ENCODE data around the gene NAMPT.

Gene NAMPT

DNA sequence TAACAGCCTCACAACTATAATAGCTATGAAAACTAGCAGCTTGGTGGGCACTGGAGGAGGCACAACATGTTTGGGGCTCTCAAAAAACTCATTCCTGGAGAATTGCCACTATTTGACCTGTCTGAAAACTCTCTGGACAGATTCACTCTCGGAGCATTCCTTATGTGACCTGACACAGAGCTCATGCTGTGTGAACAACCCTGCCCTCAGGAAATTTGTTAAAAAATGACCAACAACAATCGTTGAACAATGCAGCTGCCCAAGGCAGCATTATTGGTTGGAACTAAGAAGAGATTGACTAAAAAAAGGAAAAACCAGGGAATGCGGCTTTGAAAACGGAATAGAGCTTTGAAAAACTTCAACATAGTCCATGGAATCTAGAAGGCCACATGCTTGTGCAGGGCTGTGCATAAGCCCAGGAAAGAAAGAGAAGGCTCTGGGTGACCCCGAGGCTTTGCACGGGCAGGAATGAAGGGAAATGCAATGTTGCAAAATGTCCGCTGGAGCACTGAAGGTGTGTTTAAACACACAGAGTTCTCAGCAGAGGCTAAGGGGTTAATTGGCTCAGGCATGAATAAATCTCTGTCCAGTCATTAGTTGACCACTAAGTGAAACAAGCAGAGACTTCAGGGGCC lies 52.8 kb downstream of the NAMPT start:
- TF ChIP-seq ZFX (IDR thresholded peaks at IDR 0.05; ENCODE audit: borderline replicate concordance), result no peak
- TF ChIP-seq, protein P1, sequence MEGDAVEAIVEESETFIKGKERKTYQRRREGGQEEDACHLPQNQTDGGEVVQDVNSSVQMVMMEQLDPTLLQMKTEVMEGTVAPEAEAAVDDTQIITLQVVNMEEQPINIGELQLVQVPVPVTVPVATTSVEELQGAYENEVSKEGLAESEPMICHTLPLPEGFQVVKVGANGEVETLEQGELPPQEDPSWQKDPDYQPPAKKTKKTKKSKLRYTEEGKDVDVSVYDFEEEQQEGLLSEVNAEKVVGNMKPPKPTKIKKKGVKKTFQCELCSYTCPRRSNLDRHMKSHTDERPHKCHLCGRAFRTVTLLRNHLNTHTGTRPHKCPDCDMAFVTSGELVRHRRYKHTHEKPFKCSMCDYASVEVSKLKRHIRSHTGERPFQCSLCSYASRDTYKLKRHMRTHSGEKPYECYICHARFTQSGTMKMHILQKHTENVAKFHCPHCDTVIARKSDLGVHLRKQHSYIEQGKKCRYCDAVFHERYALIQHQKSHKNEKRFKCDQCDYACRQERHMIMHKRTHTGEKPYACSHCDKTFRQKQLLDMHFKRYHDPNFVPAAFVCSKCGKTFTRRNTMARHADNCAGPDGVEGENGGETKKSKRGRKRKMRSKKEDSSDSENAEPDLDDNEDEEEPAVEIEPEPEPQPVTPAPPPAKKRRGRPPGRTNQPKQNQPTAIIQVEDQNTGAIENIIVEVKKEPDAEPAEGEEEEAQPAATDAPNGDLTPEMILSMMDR (IDR thresholded peaks at IDR 0.05), result no peak
- no peak overlapping the region for H3K27ac ChIP-seq

DNA sequence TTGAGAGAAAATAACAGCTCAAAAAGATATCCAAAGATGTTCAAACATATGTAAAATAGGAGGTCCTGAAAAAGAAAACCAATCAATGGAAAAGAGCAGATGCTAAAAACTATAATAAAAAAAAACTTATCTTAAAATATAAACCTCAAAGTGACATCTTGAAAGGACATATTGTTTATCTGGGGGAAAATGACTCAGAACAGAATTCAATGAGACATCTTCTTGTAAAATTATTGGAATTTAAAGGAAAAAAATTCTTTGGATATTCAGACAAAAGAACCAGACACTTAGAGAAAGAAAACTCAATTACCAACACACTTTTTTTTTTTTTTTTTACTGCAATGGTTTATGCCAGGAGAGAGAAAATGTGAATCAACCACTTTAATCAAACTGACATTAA lies 58.9 kb downstream of the NAMPT start:
- TF ChIP-seq ZFX (IDR thresholded peaks at IDR 0.05; ENCODE audit: borderline replicate concordance), result no peak
- TF ChIP-seq, protein P1 (IDR thresholded peaks at IDR 0.05), result no peak
- H3K27ac ChIP-seq, result no peak overlapping the region

DNA sequence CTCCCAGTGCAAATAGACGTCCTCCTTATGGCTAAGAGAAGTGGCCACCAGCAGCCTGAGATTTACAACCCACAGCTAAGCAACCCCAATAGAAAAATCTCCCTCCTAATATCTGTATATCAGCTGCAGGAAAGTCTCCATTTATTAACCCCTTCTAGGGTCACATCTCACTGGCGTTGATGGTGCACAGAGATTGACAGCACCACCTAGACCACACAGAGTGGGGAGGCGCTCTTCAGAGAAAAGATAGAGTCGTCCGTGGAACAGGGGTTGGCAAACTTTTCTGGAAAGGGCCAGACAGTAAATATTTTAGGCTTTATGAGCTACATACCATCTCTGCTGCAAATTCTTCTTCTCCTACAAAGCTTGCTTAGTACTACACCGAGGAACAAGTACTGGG lies 60.0 kb downstream of the NAMPT start:
- TF ChIP-seq, protein P1 (IDR thresholded peaks at IDR 0.05), result no peak
- no peak overlapping the region for H3K27ac ChIP-seq

DNA sequence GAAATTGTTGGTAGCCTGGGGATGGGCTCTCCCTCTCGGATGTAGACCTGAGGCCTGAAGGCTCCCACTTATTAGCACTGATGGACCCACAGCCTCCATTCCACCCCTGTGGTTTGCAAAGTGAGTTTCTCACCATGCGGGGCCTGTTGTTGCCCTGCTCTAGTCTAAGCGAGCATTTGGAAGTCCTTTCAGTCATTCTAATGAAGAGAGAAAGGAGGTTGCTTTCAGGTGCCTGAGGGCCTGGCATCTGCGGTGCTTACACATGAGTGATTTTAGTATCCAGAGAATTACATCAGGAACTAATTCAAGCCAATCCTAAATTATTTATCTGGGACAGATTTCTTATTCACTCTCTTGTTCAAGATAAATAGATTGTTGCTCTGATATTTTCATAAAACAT lies 61.6 kb downstream of the NAMPT start:
- peak overlapping the region; percentile 52 for H3K27ac ChIP-seq
- TF ChIP-seq, protein P1 (IDR thresholded peaks at IDR 0.05), result no peak
- TF ChIP-seq ZFX (IDR thresholded peaks at IDR 0.05; ENCODE audit: borderline replicate concordance), result no peak

DNA sequence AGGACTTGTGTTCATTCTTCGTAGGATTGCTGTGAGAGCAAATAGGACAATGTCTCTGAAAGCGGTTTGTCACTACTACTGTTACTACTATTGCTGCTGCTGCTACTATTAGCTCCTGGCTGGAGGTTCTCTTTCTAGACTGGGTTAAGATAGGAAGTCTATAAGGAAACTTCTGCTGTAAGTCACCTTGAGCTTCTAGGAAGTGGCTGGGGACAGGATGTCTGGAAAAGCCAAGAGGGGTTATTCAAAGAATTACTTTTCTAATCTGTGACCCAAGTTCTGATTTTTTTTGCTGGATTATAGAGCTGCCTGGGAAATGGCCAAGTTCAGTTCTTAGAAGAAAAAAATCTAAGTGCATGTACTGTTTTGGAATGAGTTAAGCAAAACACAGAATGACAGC lies 62.2 kb downstream of the NAMPT start:
- TF ChIP-seq, protein P1 (IDR thresholded peaks at IDR 0.05), result no peak
- TF ChIP-seq ZFX (IDR thresholded peaks at IDR 0.05; ENCODE audit: borderline replicate concordance), result no peak
- peak overlapping the region; percentile 52 for H3K27ac ChIP-seq

DNA sequence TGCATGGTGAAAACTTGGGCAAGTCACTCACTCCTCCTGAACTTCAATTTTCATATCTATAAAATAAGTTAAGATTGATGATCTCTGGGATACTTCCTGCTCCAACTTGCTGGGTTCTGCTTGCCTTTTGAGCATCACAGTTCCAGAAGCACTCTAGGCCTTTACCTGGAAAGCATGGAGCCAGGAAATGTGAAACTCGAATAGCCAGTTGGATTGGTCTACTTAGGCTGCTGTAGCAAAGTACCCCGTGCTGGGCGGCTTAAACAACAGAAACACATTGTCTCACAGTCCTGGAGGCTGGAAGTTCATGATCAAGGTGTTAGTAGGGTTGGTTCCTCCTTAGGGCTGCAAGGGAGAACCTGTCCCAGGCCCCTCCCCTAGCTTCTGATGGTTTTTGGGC lies 64.5 kb downstream of the NAMPT start:
- no peak for TF ChIP-seq ZFX (IDR thresholded peaks at IDR 0.05; ENCODE audit: borderline replicate concordance)
- TF ChIP-seq, protein P1 (IDR thresholded peaks at IDR 0.05), result no peak
- 0 out of 2 replicates have a peak overlapping the region, but pooled peaks have one; percentile 7 for H3K27ac ChIP-seq

DNA sequence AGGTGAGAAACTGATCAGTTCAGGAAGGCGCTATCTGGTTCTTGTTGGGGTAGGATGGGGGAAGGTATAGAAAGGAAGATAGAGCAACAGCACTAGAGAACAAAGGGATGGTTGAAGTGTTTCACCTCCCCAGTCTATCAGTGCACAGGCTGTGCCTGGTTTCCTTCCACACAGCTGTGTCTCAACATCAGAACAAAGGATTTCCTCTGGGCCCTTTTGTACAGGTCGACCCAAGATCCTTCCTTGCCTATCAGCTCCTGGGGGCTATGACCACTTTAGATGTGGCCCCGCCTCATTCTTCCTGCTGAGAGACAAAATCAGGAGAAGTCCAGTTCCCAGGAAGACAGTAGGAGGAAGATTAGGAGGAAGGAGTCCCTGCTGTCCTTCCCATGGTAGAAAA lies 65.6 kb downstream of the NAMPT start:
- TF ChIP-seq, protein P1 (IDR thresholded peaks at IDR 0.05), result no peak
- no peak for TF ChIP-seq ZFX (IDR thresholded peaks at IDR 0.05; ENCODE audit: borderline replicate concordance)
- no peak overlapping the region for H3K27ac ChIP-seq
